GM18868 (cell line): Measurements from ENCODE around the gene CFAP61.
A peak's percentile ranks its signal among the peaks of the same experiment; 100 is the strongest.

Experiments used
- ATAC-seq: cut with Tn5 transposase; IDR thresholded peaks from one replicate; pipeline ENCODE4 v1.9.1; 2021; ENCODE audit warnings: mild to moderate bottlenecking, moderate library complexity; ENCODE audit not compliant: unreplicated experiment

The CFAP61 gene

GRCh38 chr20:20358801-20359200 lies 306.5 kb downstream of the CFAP61 start:
- no peak for ATAC-seq

GRCh38 chr20:20359628-20360027 lies 307.3 kb downstream of the CFAP61 start:
- ATAC-seq: no peak

GRCh38 chr20:20360464-20360863 lies 308.1 kb downstream of the CFAP61 start:
- peak; percentile 70 for ATAC-seq

GRCh38 chr20:20362774-20363433 lies 310.6 kb downstream of the CFAP61 start:
- ATAC-seq: no peak

GRCh38 chr20:20363434-20363798 lies 311.1 kb downstream of the CFAP61 start:
- no peak for ATAC-seq

GRCh38 chr20:20363799-20364592 lies 311.7 kb downstream of the CFAP61 start:
- ATAC-seq: no peak

GRCh38 chr20:20364593-20365479 lies 312.5 kb downstream of the CFAP61 start:
- ATAC-seq: no peak

GRCh38 chr20:20365480-20366161 lies 313.3 kb downstream of the CFAP61 start:
- no peak for ATAC-seq

- ATAC-seq: no peak
Measured at GRCh38 chr20:20366551-20366875, 314.2 kb downstream of the CFAP61 start.

- ATAC-seq: no peak
Measured at GRCh38 chr20:20366876-20367574, 314.7 kb downstream of the CFAP61 start.

- peak; percentile 29 for ATAC-seq
Measured at GRCh38 chr20:20367575-20368417, 315.5 kb downstream of the CFAP61 start, which contains the start of gene INSM1. Gene INSM1, plus strand, starts transcription at chr20:20368104. Its CDS starts 164 bp downstream, at chr20:20368268.

GRCh38 chr20:20368418-20369249 lies 316.3 kb downstream of the CFAP61 start:
- peak; percentile 30 for ATAC-seq

GRCh38 chr20:20369250-20370093 lies 317.1 kb downstream of the CFAP61 start:
- ATAC-seq: peak; percentile 23

- no peak for ATAC-seq
Measured at GRCh38 chr20:20370094-20370575, 317.8 kb downstream of the CFAP61 start.

GRCh38 chr20:20371083-20371482 lies 318.8 kb downstream of the CFAP61 start:
- ATAC-seq: no peak

GRCh38 chr20:20371681-20372080 lies 319.3 kb downstream of the CFAP61 start:
- no peak for ATAC-seq

GRCh38 chr20:20373091-20373571 lies 320.8 kb downstream of the CFAP61 start:
- ATAC-seq: no peak
